Colonic mucosa (tissue), 4 donors: Measurements from ENCODE around the gene PFKL. TPM values are rescaled to one million over a fixed set of nuclear protein-coding genes. Genes with fewer than 3 reads are reported as not detected.

ENCODE experiments used
- DNase-seq: peaks from one replicate; pipeline ENCODE4 v3.0.0-alpha.2; 2020
- H3K27ac ChIP-seq: fragments of 200-600 bp; one replicate; pipeline ENCODE4 v1.8.0; 2021
- H3K27me3 ChIP-seq: fragments of 200-600 bp; one replicate; pipeline ENCODE4 v1.8.0; 2021
- H3K36me3 ChIP-seq: fragments of 200-600 bp; one replicate; pipeline ENCODE4 v1.8.0; 2021
- H3K4me1 ChIP-seq: fragments of 200-600 bp; one replicate; pipeline ENCODE4 v1.8.0; 2021; ENCODE audit warnings: mild to moderate bottlenecking
- H3K4me3 ChIP-seq: fragments of 200-600 bp; one replicate; pipeline ENCODE4 v1.8.0; 2021
- H3K9ac ChIP-seq, 2 donors: one replicate each; pipeline ENCODE4 v1.7.0; 2013; ENCODE audit warnings: control low read depth in 2 of 2, low read depth in 2 of 2, low read length in 2 of 2
- H3K9me3 ChIP-seq: fragments of 200-600 bp; one replicate; pipeline ENCODE4 v1.8.0; 2021
- CTCF ChIP-seq: fragments of 200-600 bp; IDR thresholded peaks from one replicate; pipeline ENCODE4 v1.8.0; 2022; ENCODE audit warnings: antibody characterized with exemption, mild to moderate bottlenecking
- intact Hi-C: fragments of 100-400 bp; cut with DNase I; formaldehyde crosslinking; loops from one replicate; pipeline ENCODE4 v1.14.1; 2022
- total RNA-seq, 2 donors: library from RNA; stranded (reverse); fragmentation: NEBNext Ultra II Directional in 1 of 2; extraction: Animal tissue kit (Norgen Biotek cat#: 25700) in 1 of 2; gene quantifications; one replicate each; pipeline ENCODE4 v1.2.1, GENCODE V29; 2021
- donor health status: healthy.
- donor health status: DM: no; HTN: no; CAD: no.
- donor health status: DM: no; HTN: no; CAD: no.

Gene PFKL
- total RNA-seq, 2 donors from 2014 or later, result 300 to 332 TPM

GRCh38 chr21:44326272-44326647, 26.4 kb downstream of the PFKL start:
- H3K27me3 ChIP-seq, result no peaks in the 10 kb centered on the region
- no peak overlapping the region for H3K4me3 ChIP-seq
- intact Hi-C loops, result no loop called here
- TF ChIP-seq CTCF, result no peak
- H3K9ac ChIP-seq, result no peak overlapping the region
- no peak for DNase-seq
- no peaks in the 10 kb centered on the region for H3K9me3 ChIP-seq
- peaks cover 8% of the 10 kb centered on the region for H3K36me3 ChIP-seq
- no peaks in the 10 kb centered on the region for H3K4me1 ChIP-seq
- H3K27ac ChIP-seq, result no peak overlapping the region

- H3K9ac ChIP-seq, result no peak overlapping the region
- DNase-seq, result no peak
- TF ChIP-seq CTCF, result no peak
- H3K9me3 ChIP-seq, result no peaks in the 10 kb centered on the region
- no peaks in the 10 kb centered on the region for H3K4me1 ChIP-seq
- no peaks in the 10 kb centered on the region for H3K27me3 ChIP-seq
- H3K4me3 ChIP-seq, result no peak overlapping the region
- H3K36me3 ChIP-seq, result peaks cover 7% of the 10 kb centered on the region
- no peak overlapping the region for H3K27ac ChIP-seq
- intact Hi-C loops, result no loop called here
Measured at GRCh38 chr21:44326716-44327602, 27.1 kb downstream of the PFKL start.

- H3K36me3 ChIP-seq, result peaks cover 5% of the 10 kb centered on the region
- no peak for DNase-seq
Measured at GRCh38 chr21:44327603-44327974, 27.7 kb downstream of the PFKL start.

GRCh38 chr21:44328242-44328895, 28.5 kb downstream of the PFKL start:
- intact Hi-C loops, result no loop called here
- Histone ChIP-seq H3K4me3 (no peak overlapping the region), H3K36me3 (peaks cover 5% of the 10 kb centered on the region), H3K27me3 (no peaks in the 10 kb centered on the region), H3K4me1 (no peaks in the 10 kb centered on the region), H3K9me3 (no peaks in the 10 kb centered on the region), H3K27ac (no peak overlapping the region), H3K9ac (no peak overlapping the region)
- no peak for DNase-seq
- TF ChIP-seq CTCF, result no peak

More at GRCh38 chr21:44327603-44327974, 27.7 kb downstream of the PFKL start:
- Histone ChIP-seq H3K9ac (no peak overlapping the region), H3K4me3 (no peak overlapping the region), H3K27me3 (no peaks in the 10 kb centered on the region), H3K4me1 (no peaks in the 10 kb centered on the region), H3K9me3 (no peaks in the 10 kb centered on the region), H3K27ac (no peak overlapping the region)
- intact Hi-C loops, result no loop called here
- no peak for TF ChIP-seq CTCF

- Histone ChIP-seq H3K27ac (no peak overlapping the region), H3K9me3 (no peaks in the 10 kb centered on the region), H3K9ac (no peak overlapping the region), H3K36me3 (peaks cover 5% of the 10 kb centered on the region), H3K4me3 (no peak overlapping the region), H3K4me1 (no peaks in the 10 kb centered on the region), H3K27me3 (no peaks in the 10 kb centered on the region)
- DNase-seq, result no peak
- intact Hi-C loops, result no loop called here
- no peak for TF ChIP-seq CTCF
Measured at GRCh38 chr21:44329086-44329889, 29.4 kb downstream of the PFKL start.
